GM19324 (cell line): ENCODE data around the gene INSM1.
A peak's percentile ranks its signal among the peaks of the same experiment; 100 is the strongest.

Source experiments
- ATAC-seq: cut with Tn5 transposase; IDR thresholded peaks from one replicate; pipeline ENCODE4 v1.9.1; 2021; ENCODE audit warnings: mild to moderate bottlenecking, moderate library complexity; ENCODE audit not compliant: unreplicated experiment, low FRiP score

INSM1 gene

GRCh38 chr20:20359628-20360027 lies 8.3 kb upstream of the INSM1 start:
- ATAC-seq: no peak

- ATAC-seq: peak; percentile 75
Measured at GRCh38 chr20:20360464-20360863, 7.4 kb upstream of the INSM1 start.

- no peak for ATAC-seq
Measured at GRCh38 chr20:20362774-20363433, 5.0 kb upstream of the INSM1 start.

GRCh38 chr20:20363434-20363798 lies 4.5 kb upstream of the INSM1 start:
- ATAC-seq: no peak

GRCh38 chr20:20363799-20364592 lies 3.9 kb upstream of the INSM1 start:
- ATAC-seq: no peak

- ATAC-seq: no peak
Measured at GRCh38 chr20:20364593-20365479, 3.1 kb upstream of the INSM1 start.

GRCh38 chr20:20365480-20366161 lies 2.3 kb upstream of the INSM1 start:
- ATAC-seq: no peak

- no peak for ATAC-seq
Measured at GRCh38 chr20:20366551-20366875, 1.4 kb upstream of the INSM1 start.

- no peak for ATAC-seq
Measured at GRCh38 chr20:20366876-20367574, 879 bp upstream of the INSM1 start.

GRCh38 chr20:20368418-20369249 lies 730 bp downstream of the INSM1 start:
- ATAC-seq: no peak

- ATAC-seq: no peak
Measured at GRCh38 chr20:20369250-20370093, 1.6 kb downstream of the INSM1 start.

- no peak for ATAC-seq
Measured at GRCh38 chr20:20370094-20370575, 2.2 kb downstream of the INSM1 start.

GRCh38 chr20:20371083-20371482 lies 3.2 kb downstream of the INSM1 start:
- no peak for ATAC-seq

- ATAC-seq: no peak
Measured at GRCh38 chr20:20371681-20372080, 3.8 kb downstream of the INSM1 start.

GRCh38 chr20:20373091-20373571 lies 5.2 kb downstream of the INSM1 start:
- ATAC-seq: no peak

GRCh38 chr20:20375862-20376261 lies 8.0 kb downstream of the INSM1 start:
- no peak for ATAC-seq

- no peak for ATAC-seq
Measured at GRCh38 chr20:20386192-20386591, 18.3 kb downstream of the INSM1 start.

GRCh38 chr20:20390393-20390792 lies 22.5 kb downstream of the INSM1 start:
- no peak for ATAC-seq
